Trophoblast cell (in vitro differentiated cells and primary cell): ENCODE measurements around the gene FBXW4.

ENCODE experiments used
- DNase-seq, 2 donors: peaks; one replicate each; pipeline ENCODE4 v3.0.0-alpha.2; 2016
- H2AFZ ChIP-seq: 2 replicates; pipeline ENCODE4 v1.6.1; 2013; ENCODE audit warnings: low read length, moderate library complexity, mild to moderate bottlenecking; ENCODE audit not compliant: insufficient read depth, poor library complexity
- H2AK5ac ChIP-seq: 2 replicates; pipeline ENCODE4 v1.6.1; 2013; ENCODE audit warnings: mild to moderate bottlenecking, low read length
- H2BK120ac ChIP-seq: 2 replicates; pipeline ENCODE4 v1.6.1; 2013; ENCODE audit warnings: low read length, mild to moderate bottlenecking, moderate library complexity; ENCODE audit not compliant: insufficient read depth, poor library complexity
- H2BK12ac ChIP-seq: 2 replicates; pipeline ENCODE4 v1.6.1; 2013; ENCODE audit warnings: mild to moderate bottlenecking, low read length, moderate library complexity
- H2BK5ac ChIP-seq: 2 replicates; pipeline ENCODE4 v1.6.1; 2013; ENCODE audit warnings: low read length, low read depth, moderate library complexity, mild to moderate bottlenecking; ENCODE audit not compliant: poor library complexity
- H3K14ac ChIP-seq: 2 replicates; pipeline ENCODE4 v1.6.1; 2013; ENCODE audit warnings: mild to moderate bottlenecking, low read length
- H3K18ac ChIP-seq: 2 replicates; pipeline ENCODE4 v1.6.1; 2013; ENCODE audit warnings: mild to moderate bottlenecking, low read length
- H3K23ac ChIP-seq: 2 replicates; pipeline ENCODE4 v1.6.1; 2013; ENCODE audit warnings: low read length
- H3K27ac ChIP-seq: 2 replicates; pipeline ENCODE4 v1.5.1; 2013; ENCODE audit warnings: low read depth, mild to moderate bottlenecking, inconsistent platforms, low read length, moderate library complexity
- H3K27me3 ChIP-seq: 2 replicates; pipeline ENCODE4 v1.6.1; 2013; ENCODE audit warnings: inconsistent platforms, mild to moderate bottlenecking, low read length, moderate library complexity; ENCODE audit not compliant: insufficient read depth
- H3K36me3 ChIP-seq, 2 experiments: 1 replicate in 1 of 2; 2 replicates in 1 of 2; pipeline ENCODE4 v1.6.1; 2013; ENCODE audit warnings: low read length in 2 of 2, mild to moderate bottlenecking in 2 of 2, moderate library complexity in 1 of 2; ENCODE audit not compliant: insufficient read depth in 2 of 2, control insufficient read depth in 1 of 2
- H3K4ac ChIP-seq: 2 replicates; pipeline ENCODE4 v1.6.1; 2013; ENCODE audit warnings: low read depth, mild to moderate bottlenecking, low read length, moderate library complexity
- H3K4me1 ChIP-seq, 2 experiments: 1 replicate in 1 of 2; 2 replicates in 1 of 2; pipeline ENCODE4 v1.6.1; 2013; ENCODE audit warnings: low read length in 2 of 2, mild to moderate bottlenecking in 2 of 2, moderate library complexity in 1 of 2; ENCODE audit not compliant: insufficient read depth in 2 of 2, control insufficient read depth in 1 of 2
- H3K4me2 ChIP-seq: 2 replicates; pipeline ENCODE4 v1.6.1; 2013; ENCODE audit warnings: inconsistent platforms, mild to moderate bottlenecking, low read length, moderate library complexity
- H3K4me3 ChIP-seq: 2 replicates; pipeline ENCODE4 v1.5.1; 2013; ENCODE audit warnings: mild to moderate bottlenecking, low read depth, low read length, inconsistent platforms
- H3K79me1 ChIP-seq: one replicate; pipeline ENCODE4 v1.6.1; 2013; ENCODE audit warnings: low read length
- H3K79me2 ChIP-seq: 2 replicates; pipeline ENCODE4 v1.6.1; 2013; ENCODE audit warnings: low read length, mild to moderate bottlenecking; ENCODE audit not compliant: control insufficient read depth, insufficient read depth, poor library complexity
- H3K9ac ChIP-seq: 2 replicates; pipeline ENCODE4 v1.6.1; 2013; ENCODE audit warnings: mild to moderate bottlenecking, low read length
- H3K9me3 ChIP-seq: 2 replicates; pipeline ENCODE4 v1.6.1; 2013; ENCODE audit warnings: low read depth, mild to moderate bottlenecking, control low read depth, inconsistent platforms, low read length; ENCODE audit not compliant: insufficient read depth
- H4K12ac ChIP-seq: 2 replicates; pipeline ENCODE4 v1.6.1; 2013; ENCODE audit warnings: low read depth, mild to moderate bottlenecking, low read length, moderate library complexity
- H4K8ac ChIP-seq: 2 replicates; pipeline ENCODE4 v1.6.1; 2013; ENCODE audit warnings: low read depth, mild to moderate bottlenecking, low read length, moderate library complexity
- H4K91ac ChIP-seq: one replicate; pipeline ENCODE4 v1.6.1; 2013; ENCODE audit warnings: low read depth, mild to moderate bottlenecking, low read length, moderate library complexity
- WGBS: extraction: QIAGEN DNeasy Blood & Tissue Kit; methylation state at CpG from one replicate; pipeline ENCODE4 v1.1.7; 2013; ENCODE audit warnings: missing lambda C conversion rate; ENCODE audit not compliant: insufficient read length, insufficient coverage; ENCODE audit errors: extremely low coverage; 5-methylcytosine and 5-hydroxymethylcytosine counted together

The FBXW4 gene

DNA sequence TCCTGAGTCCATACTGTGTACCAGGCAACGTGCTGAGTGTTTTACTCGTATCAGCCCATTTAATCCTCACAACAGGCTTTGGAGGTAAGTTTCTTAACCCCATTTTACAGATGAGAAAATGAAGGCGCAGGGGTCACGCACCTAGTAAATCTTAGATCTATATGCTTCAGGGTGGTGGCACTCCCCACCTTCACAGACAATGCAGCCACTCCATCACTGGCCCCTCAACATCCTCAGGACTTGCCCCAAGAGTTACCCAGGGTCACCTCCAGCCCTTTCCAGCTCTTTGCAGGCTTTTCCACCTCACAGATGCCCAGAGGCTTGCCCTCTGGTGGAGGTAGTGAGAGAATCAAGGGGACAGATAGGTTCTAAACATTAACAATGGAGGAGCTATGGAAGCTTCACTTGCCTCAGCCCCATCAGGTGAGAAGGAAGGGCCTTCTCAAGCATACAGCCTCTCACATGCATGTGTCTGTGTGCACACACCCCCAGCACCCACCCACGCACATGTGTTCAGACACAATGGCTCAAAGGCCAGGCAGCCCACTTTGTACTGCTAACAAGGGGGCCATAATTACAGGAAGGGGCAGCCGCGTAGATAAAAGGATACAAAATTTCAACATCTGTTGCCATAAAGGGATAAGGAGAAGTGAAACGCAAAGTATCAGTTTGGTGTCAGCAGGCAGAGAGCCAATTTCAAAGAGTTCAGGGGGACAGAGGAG lies 77.7 kb downstream of the FBXW4 start:
- H3K9me3 ChIP-seq: peaks cover 3% of the 10 kb centered on the region
- H3K27ac ChIP-seq: no peak overlapping the region
- H3K4me1 ChIP-seq: peaks cover 0 to 2% of the 10 kb centered on the region in 2 experiments
- no peak overlapping the region for H3K4me3 ChIP-seq
- H3K4me2 ChIP-seq: no peak overlapping the region
- H3K79me1 ChIP-seq: no peaks in the 10 kb centered on the region
- no peaks in the 10 kb centered on the region for H3K27me3 ChIP-seq
- H3K18ac ChIP-seq: no peak overlapping the region
- no peak overlapping the region for H4K91ac ChIP-seq
- no peak overlapping the region for H4K12ac ChIP-seq
- H3K79me2 ChIP-seq: no peaks in the 10 kb centered on the region
- no peak overlapping the region for H4K8ac ChIP-seq
- no peak overlapping the region for H2AFZ ChIP-seq
- peaks cover 4 to 15% of the 10 kb centered on the region in 2 experiments for H3K36me3 ChIP-seq
- no peak overlapping the region for H2BK120ac ChIP-seq
- no peak overlapping the region for H3K14ac ChIP-seq
- H2BK5ac ChIP-seq: no peak overlapping the region
- no CpG with 5 or more reads among the region's 8 CpGs for WGBS
- H3K4ac ChIP-seq: no peak overlapping the region
- H2AK5ac ChIP-seq: no peak overlapping the region
- H2BK12ac ChIP-seq: no peak overlapping the region
- no peak for DNase-seq
- H3K23ac ChIP-seq: no peak overlapping the region
- H3K9ac ChIP-seq: no peak overlapping the region

DNA sequence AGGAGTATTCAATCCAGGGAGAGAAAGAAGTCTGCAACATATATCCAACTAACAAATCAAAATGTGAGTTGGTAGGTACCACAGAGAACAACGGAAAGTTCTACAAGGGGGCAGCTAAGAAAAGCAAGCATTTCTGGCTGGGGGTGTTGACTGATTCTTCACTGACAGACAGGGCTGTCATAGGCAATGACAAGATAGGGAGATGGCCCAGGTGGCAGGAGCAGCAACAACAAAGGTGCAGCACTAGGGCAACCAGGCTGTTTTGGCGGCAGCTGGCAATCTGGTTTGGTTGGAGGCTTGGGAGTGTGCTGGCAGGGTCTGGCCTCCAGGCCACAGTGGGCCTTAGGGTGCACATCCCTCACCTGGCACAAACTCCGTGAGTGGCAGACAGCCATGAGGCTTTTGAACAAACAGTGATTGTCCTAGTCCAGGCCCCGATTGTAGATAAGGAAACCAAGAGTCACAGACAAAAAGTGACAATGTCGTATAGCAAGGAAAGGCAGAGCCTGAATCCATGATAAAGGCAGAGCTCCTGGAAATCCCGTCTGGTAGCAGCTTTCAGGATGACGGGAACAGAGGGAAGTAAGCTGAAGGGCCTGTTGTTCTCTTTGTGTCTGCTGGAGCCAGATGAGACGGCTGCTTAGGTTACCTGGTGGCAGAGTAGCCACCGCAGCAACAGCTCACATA lies 78.4 kb downstream of the FBXW4 start:
- Histone ChIP-seq H2BK5ac (no peak overlapping the region), H2BK12ac (no peak overlapping the region), H2BK120ac (no peak overlapping the region), H3K4me2 (no peak overlapping the region), H4K12ac (no peak overlapping the region), H3K36me3 (peaks cover 7 to 20% of the 10 kb centered on the region in 2 experiments), H2AK5ac (no peak overlapping the region), H3K4ac (no peak overlapping the region), H3K9ac (no peak overlapping the region), H3K27ac (no peak overlapping the region), H2AFZ (no peak overlapping the region), H3K27me3 (no peaks in the 10 kb centered on the region), H3K9me3 (peaks cover 3% of the 10 kb centered on the region), H4K91ac (no peak overlapping the region), H3K4me1 (peaks cover 0 to 2% of the 10 kb centered on the region in 2 experiments), H3K23ac (no peak overlapping the region), H3K79me1 (no peaks in the 10 kb centered on the region), H3K18ac (no peak overlapping the region), H4K8ac (no peak overlapping the region), H3K14ac (no peak overlapping the region), H3K79me2 (no peaks in the 10 kb centered on the region), H3K4me3 (no peak overlapping the region)
- WGBS: no CpG with 5 or more reads among the region's 9 CpGs
- no peak for DNase-seq

DNA sequence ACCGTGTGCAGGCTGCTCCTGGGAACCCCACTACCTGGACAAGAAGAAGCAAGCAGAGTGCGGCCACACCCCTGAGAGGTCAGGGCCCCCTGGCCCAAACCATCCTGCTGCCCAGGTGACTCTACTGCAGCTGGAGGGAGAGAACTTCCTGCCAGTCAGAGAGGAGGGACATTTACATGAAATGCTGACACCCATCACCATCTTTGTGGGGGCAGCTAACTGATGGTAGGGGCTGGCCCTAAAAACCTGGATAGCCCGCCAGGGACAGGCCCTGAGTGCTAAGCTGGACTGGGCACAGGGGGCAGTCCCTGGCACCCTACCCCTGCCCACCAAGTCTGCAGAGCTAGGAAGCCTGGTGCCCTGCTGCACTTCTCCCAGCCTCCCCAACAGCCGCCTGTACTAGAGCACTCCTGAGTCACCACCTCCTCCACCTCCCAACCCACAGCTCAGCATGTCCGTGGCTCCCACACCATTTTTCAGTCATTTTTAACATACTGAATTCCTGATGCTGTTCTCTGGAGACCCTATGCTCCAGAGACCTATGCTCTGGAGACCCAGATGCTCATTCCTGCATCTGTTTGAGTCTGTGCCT lies 79.3 kb downstream of the FBXW4 start:
- no peaks in the 10 kb centered on the region for H3K79me1 ChIP-seq
- no peak overlapping the region for H2AK5ac ChIP-seq
- no peak overlapping the region for H3K27ac ChIP-seq
- H2BK12ac ChIP-seq: no peak overlapping the region
- H3K36me3 ChIP-seq: peaks cover 16 to 26% of the 10 kb centered on the region in 2 experiments
- no peak overlapping the region for H3K4ac ChIP-seq
- H4K12ac ChIP-seq: no peak overlapping the region
- peaks cover 0 to 2% of the 10 kb centered on the region in 2 experiments for H3K4me1 ChIP-seq
- H4K91ac ChIP-seq: no peak overlapping the region
- DNase-seq: no peak
- no peaks in the 10 kb centered on the region for H3K27me3 ChIP-seq
- no peak overlapping the region for H3K14ac ChIP-seq
- no CpG with 5 or more reads among the region's 5 CpGs for WGBS
- no peak overlapping the region for H3K4me3 ChIP-seq
- H4K8ac ChIP-seq: no peak overlapping the region
- H2BK120ac ChIP-seq: no peak overlapping the region
- H3K9me3 ChIP-seq: peaks cover 3% of the 10 kb centered on the region
- no peak overlapping the region for H2AFZ ChIP-seq
- no peak overlapping the region for H3K4me2 ChIP-seq
- H3K18ac ChIP-seq: no peak overlapping the region
- no peak overlapping the region for H3K9ac ChIP-seq
- no peak overlapping the region for H2BK5ac ChIP-seq
- H3K79me2 ChIP-seq: no peaks in the 10 kb centered on the region
- no peak overlapping the region for H3K23ac ChIP-seq

DNA sequence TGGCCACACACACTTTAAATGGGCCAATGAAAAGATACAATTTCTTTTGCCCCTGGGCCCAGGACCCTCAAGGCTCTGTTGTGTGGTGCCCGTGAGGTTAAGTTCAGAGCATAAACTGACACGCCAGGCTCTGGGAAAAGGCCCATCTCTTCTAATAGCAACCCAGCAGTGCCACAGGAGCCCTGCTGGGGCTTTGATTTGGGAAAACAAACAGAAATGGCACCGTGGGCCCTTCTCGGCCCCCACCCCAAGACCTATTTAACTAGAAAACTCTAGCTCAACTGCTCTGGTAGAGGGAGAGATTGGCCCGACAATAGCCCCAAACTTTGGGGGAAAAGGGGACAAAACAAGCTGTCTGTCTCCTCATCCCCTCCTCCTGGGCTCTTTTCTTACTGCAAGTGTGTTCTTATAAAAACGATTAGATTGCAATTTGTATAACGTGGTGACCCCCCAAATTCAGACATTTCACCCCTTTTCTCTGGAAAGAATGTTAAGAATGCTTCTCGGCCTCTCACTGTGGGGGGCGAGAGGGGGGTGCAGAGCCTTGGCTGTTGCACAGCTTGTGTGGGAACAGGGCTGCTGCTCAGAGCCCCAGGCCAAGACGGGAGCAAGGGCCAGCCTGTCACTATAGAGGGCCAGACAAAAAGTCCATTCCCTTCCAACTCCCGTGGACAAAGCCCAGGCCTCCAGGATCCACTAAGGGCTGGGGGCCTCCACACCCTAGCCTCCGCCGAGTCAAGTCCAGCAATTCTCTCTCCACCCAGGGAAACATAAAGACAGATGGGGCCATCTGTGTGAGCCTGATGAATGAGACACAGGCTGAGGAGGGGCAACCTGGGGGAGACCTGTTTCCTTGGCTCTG lies 80.1 kb downstream of the FBXW4 start:
- no peak overlapping the region for H2BK120ac ChIP-seq
- no peak overlapping the region for H2BK5ac ChIP-seq
- no peaks in the 10 kb centered on the region for H3K27me3 ChIP-seq
- H3K4ac ChIP-seq: no peak overlapping the region
- H4K8ac ChIP-seq: no peak overlapping the region
- H3K23ac ChIP-seq: no peak overlapping the region
- H2BK12ac ChIP-seq: no peak overlapping the region
- no peak overlapping the region for H4K91ac ChIP-seq
- H2AK5ac ChIP-seq: no peak overlapping the region
- H2AFZ ChIP-seq: no peak overlapping the region
- H3K4me2 ChIP-seq: no peak overlapping the region
- no peak overlapping the region for H3K18ac ChIP-seq
- no peak overlapping the region for H3K4me3 ChIP-seq
- H3K27ac ChIP-seq: no peak overlapping the region
- H3K9ac ChIP-seq: no peak overlapping the region
- no peaks in the 10 kb centered on the region for H3K79me1 ChIP-seq
- no peaks in the 10 kb centered on the region for H3K79me2 ChIP-seq
- WGBS: no CpG with 5 or more reads among the region's 13 CpGs
- no peak overlapping the region for H4K12ac ChIP-seq
- no peak for DNase-seq
- H3K14ac ChIP-seq: no peak overlapping the region
- H3K9me3 ChIP-seq: peaks cover 3% of the 10 kb centered on the region
- H3K4me1 ChIP-seq: peaks cover 0 to 2% of the 10 kb centered on the region in 2 experiments
- peaks cover 16 to 31% of the 10 kb centered on the region in 2 experiments for H3K36me3 ChIP-seq
